ENCODE results near the gene TMEM8B.

GRCh38 chr9:35781066-35781465 lies 48.0 kb upstream of the TMEM8B start:
- TF ChIP-seq CTCF (IDR thresholded peaks at IDR 0.05) = no peak
- TF ChIP-seq POLR2AphosphoS5 (IDR thresholded peaks at IDR 0.05) = no peak
- no peak for TF ChIP-seq POLR2A (IDR thresholded peaks at IDR 0.05)

Measured in gastroesophageal sphincter (tissue), 3 donors.